NCI-H446 (cell line): ENCODE measurements around the gene CTNNA1.

Experiments
- DNase-seq, 2 experiments: peaks; one replicate each; lab custom pipeline; 2025; lab: John Stamatoyannopoulos, UW

Gene CTNNA1

GRCh38 chr5:138948471-138949222, 195.4 kb downstream of the CTNNA1 start:
- no peak for DNase-seq

GRCh38 chr5:138949223-138949574, 196.0 kb downstream of the CTNNA1 start:
- DNase-seq, result no peak

- no peak for DNase-seq
These were observed 196.8 kb downstream of the CTNNA1 start for GRCh38 chr5:138949988-138950387.

GRCh38 chr5:138950421-138951031, 197.3 kb downstream of the CTNNA1 start:
- peak in 1 of 2 experiments; percentile 41 for DNase-seq

GRCh38 chr5:138951091-138951985, 198.1 kb downstream of the CTNNA1 start:
- no peak for DNase-seq

- no peak for DNase-seq
These were observed 198.9 kb downstream of the CTNNA1 start for GRCh38 chr5:138951986-138952735.

GRCh38 chr5:138952962-138953361, 199.7 kb downstream of the CTNNA1 start:
- peak in 1 of 2 experiments; percentile 45 for DNase-seq

GRCh38 chr5:138953387-138954256, 200.4 kb downstream of the CTNNA1 start:
- DNase-seq, result peak; percentile 81 to 96

- no peak for DNase-seq
These were observed 201.2 kb downstream of the CTNNA1 start for GRCh38 chr5:138954257-138955012.

- DNase-seq, result peak; percentile 69 to 87
These were observed 201.9 kb downstream of the CTNNA1 start for GRCh38 chr5:138955013-138955660.

- no peak for DNase-seq
These were observed 202.6 kb downstream of the CTNNA1 start for GRCh38 chr5:138955671-138956295.

- no peak for DNase-seq
These were observed 203.6 kb downstream of the CTNNA1 start for GRCh38 chr5:138956801-138957200.

GRCh38 chr5:138960145-138960692, 207.0 kb downstream of the CTNNA1 start:
- DNase-seq, result peak in 1 of 2 experiments; percentile 46

- DNase-seq, result no peak
These were observed 208.0 kb downstream of the CTNNA1 start for GRCh38 chr5:138961221-138961620.

- no peak for DNase-seq
These were observed 208.5 kb downstream of the CTNNA1 start for GRCh38 chr5:138961729-138962128.

- DNase-seq, result no peak
These were observed 209.6 kb downstream of the CTNNA1 start for GRCh38 chr5:138962614-138963370.

- DNase-seq, result no peak
These were observed 210.6 kb downstream of the CTNNA1 start for GRCh38 chr5:138963763-138964371.
